ENCODE measurements around the gene TREH. TPM values are rescaled to one million over a fixed set of nuclear protein-coding genes. Genes with fewer than 3 reads are reported as not detected.

TREH gene
- total and polyA plus RNA-seq, 7 donors = 0.46 to 1.4 (median 1.2) TPM; not detected in 4

- 95 to 96% methylated on average over 20 of the region's 20 CpGs for WGBS, 2 donors
- Histone ChIP-seq H3K27ac (peak overlapping the region in 1 of 4 donors; percentile 33), H3K4me3 (no peak overlapping the region), H3K36me3 (peaks cover 6 to 83% (median 46%) of the 10 kb centered on the region in 4 donors), H3K4me1 (peaks cover 0 to 56% (median 33%) of the 10 kb centered on the region in 4 donors), H3K27me3 (no peaks in the 10 kb centered on the region), H3K9me3 (no peaks in the 10 kb centered on the region)
- TF ChIP-seq POLR2AphosphoS5 (IDR thresholded peaks at IDR 0.05) = no peak
- TF ChIP-seq POLR2A (IDR thresholded peaks at IDR 0.05) = no peak
- TF ChIP-seq EP300 (IDR thresholded peaks at IDR 0.05) = no peak
- TF ChIP-seq CTCF (IDR thresholded peaks at IDR 0.05) = no peak
- DNase-seq = no peak
- intact Hi-C loops (cut with DNase I) = no loop called here
Measured at GRCh38 chr11:118628031-118628430, 51.4 kb downstream of the TREH start.

DNA sequence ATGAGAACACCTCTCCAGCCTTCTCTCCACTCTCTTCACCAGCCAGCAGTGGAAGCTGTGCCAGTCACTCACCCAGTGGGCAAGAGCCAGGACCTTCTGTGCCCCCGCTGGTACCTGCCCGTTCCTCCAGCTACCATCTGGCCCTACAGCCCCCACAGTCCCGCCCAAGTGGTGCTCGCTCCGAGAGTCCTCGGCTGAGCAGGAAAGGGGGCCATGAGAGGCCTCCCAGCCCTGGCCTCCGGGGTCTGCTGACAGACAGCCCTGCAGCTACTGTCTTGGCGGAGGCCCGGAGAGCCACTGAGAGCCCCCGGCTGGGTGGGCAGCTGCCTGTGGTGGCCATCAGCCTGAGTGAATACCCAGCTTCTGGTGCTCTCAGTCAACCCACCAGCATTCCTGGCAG lies 51.9 kb downstream of the TREH start:
- 94 to 95% methylated on average over 10 of the region's 10 CpGs for WGBS, 2 donors

GRCh38 chr11:118625976-118626375 lies 53.5 kb downstream of the TREH start:
- H3K36me3 ChIP-seq = peaks cover 6 to 62% (median 38%) of the 10 kb centered on the region in 4 donors
- intact Hi-C loops (cut with DNase I) = no loop called here
- no peaks in the 10 kb centered on the region for H3K9me3 ChIP-seq
- no peak overlapping the region for H3K4me3 ChIP-seq
- no peak for DNase-seq
- no peak overlapping the region for H3K27ac ChIP-seq
- 66 to 85% methylated on average over 2 of the region's 2 CpGs for WGBS, 2 donors
- H3K4me1 ChIP-seq = peaks cover 0 to 65% (median 45%) of the 10 kb centered on the region in 4 donors
- TF ChIP-seq CTCF (IDR thresholded peaks at IDR 0.05) (no peak), POLR2AphosphoS5 (IDR thresholded peaks at IDR 0.05) (no peak), EP300 (IDR thresholded peaks at IDR 0.05) (no peak), POLR2A (IDR thresholded peaks at IDR 0.05) (no peak)
- H3K27me3 ChIP-seq = no peaks in the 10 kb centered on the region

More for the DNA sequence above, 51.9 kb downstream of the TREH start:
- peaks cover 0 to 56% (median 35%) of the 10 kb centered on the region in 4 donors for H3K4me1 ChIP-seq
- no peak for TF ChIP-seq POLR2AphosphoS5 (IDR thresholded peaks at IDR 0.05)
- TF ChIP-seq POLR2A (IDR thresholded peaks at IDR 0.05) = no peak
- TF ChIP-seq EP300 (IDR thresholded peaks at IDR 0.05) = no peak
- no peak for TF ChIP-seq CTCF (IDR thresholded peaks at IDR 0.05)
- DNase-seq = no peak
- no peaks in the 10 kb centered on the region for H3K9me3 ChIP-seq
- H3K27ac ChIP-seq = peak overlapping the region in 1 of 4 donors; percentile 33
- intact Hi-C loops (cut with DNase I) = no loop called here
- peaks cover 6 to 78% (median 46%) of the 10 kb centered on the region in 4 donors for H3K36me3 ChIP-seq
- no peak overlapping the region for H3K4me3 ChIP-seq
- no peaks in the 10 kb centered on the region for H3K27me3 ChIP-seq

- no peak for DNase-seq
- peaks cover 0 to 67% (median 50%) of the 10 kb centered on the region in 4 donors for H3K4me1 ChIP-seq
- peaks cover 6 to 54% (median 37%) of the 10 kb centered on the region in 4 donors for H3K36me3 ChIP-seq
- no peak overlapping the region for H3K4me3 ChIP-seq
- H3K27ac ChIP-seq = peak overlapping the region in 1 of 4 donors; percentile 1
- 61 to 83% methylated on average over 6 of the region's 6 CpGs for WGBS, 2 donors
- no peak for TF ChIP-seq CTCF (IDR thresholded peaks at IDR 0.05)
- TF ChIP-seq POLR2A (IDR thresholded peaks at IDR 0.05) = no peak
- TF ChIP-seq POLR2AphosphoS5 (IDR thresholded peaks at IDR 0.05) = no peak
- TF ChIP-seq EP300 (IDR thresholded peaks at IDR 0.05) = no peak
- no peaks in the 10 kb centered on the region for H3K9me3 ChIP-seq
- no peaks in the 10 kb centered on the region for H3K27me3 ChIP-seq
- intact Hi-C loops (cut with DNase I) = no loop called here
Measured at GRCh38 chr11:118625036-118625690, 54.3 kb downstream of the TREH start.

Measured in sigmoid colon (tissue), 7 donors.